SHP77 (cell line): Measurements from ENCODE around the gene PCDHA9.
"Not testable (repeated sequence)": the region's sequence is repeated elsewhere in the genome, so short reads cannot be mapped to it uniquely, and the experiment has no call there.

Experiments
- DNase-seq, 2 experiments: peaks; one replicate each; lab custom pipeline; 2025; lab: John Stamatoyannopoulos, UW

Gene PCDHA9

GRCh38 chr5:140876541-140877261, 28.5 kb downstream of the PCDHA9 start:
- DNase-seq: not testable (repeated sequence)

DNA sequence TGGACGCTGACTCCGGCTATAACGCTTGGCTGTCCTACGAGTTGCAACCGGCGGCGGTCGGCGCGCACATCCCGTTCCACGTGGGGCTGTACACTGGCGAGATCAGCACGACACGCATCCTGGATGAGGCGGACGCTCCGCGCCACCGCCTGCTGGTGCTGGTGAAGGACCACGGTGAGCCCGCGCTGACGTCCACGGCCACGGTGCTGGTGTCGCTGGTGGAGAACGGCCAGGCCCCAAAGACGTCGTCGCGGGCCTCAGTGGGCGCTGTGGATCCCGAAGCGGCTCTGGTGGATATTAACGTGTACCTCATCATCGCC, 29.0 kb downstream of the PCDHA9 start:
- DNase-seq: no peak

DNA sequence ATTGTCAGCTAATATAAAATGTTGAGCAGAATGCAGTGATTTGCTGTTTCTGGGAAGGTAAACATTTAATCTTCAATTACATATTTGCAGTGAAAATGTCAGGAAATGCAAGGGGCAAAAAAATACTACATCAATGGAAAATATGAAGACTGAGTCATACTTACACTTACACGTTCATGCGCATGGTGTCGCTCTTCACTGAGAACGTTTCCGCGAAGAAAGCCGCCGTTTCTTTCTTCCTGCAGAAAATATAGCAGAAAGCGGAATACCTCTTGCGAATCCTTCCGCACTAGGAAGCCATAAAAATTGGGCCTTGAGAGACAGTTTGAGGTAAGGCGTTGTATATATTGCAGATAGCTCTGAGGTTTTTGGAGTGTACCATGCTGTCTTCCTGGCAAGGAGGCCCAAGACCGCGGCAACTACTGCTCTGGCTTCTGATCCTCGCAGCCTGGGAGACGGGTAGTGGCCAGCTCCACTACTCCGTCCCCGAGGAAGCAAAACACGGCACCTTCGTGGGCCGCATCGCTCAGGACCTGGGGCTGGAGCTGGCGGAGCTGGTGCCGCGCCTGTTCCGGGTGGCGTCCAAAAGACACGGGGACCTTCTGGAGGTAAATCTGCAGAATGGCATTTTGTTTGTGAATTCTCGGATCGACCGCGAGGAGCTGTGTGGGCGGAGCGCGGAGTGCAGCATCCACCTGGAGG, 33.9 kb downstream of the PCDHA9 start, which contains the start of gene PCDHA13:
Gene PCDHA13, plus strand, starts transcription at position 236 of the 702 bp plus-strand sequence. Its CDS starts 145 bp downstream, at position 381.
- no peak for DNase-seq

- no peak for DNase-seq
Measured at GRCh38 chr5:140882591-140882899, 34.4 kb downstream of the PCDHA9 start.

DNA sequence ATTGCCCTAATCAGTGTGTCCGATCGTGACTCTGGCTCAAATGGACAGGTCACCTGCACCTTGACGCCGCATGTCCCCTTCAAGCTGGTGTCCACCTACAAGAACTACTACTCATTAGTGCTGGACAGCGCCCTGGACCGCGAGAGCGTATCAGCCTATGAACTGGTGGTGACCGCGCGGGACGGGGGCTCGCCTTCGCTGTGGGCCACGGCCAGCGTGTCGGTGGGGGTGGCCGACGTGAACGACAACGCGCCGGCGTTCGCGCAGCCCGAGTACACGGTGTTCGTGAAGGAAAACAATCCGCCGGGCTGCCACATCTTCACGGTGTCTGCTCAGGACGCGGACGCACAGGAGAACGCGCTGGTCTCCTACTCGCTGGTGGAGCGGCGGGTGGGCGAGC, 35.2 kb downstream of the PCDHA9 start:
- no peak for DNase-seq

GRCh38 chr5:140883927-140884697, 35.9 kb downstream of the PCDHA9 start:
- no peak for DNase-seq
